ENCODE data around the gene TMEM8B.

DNA sequence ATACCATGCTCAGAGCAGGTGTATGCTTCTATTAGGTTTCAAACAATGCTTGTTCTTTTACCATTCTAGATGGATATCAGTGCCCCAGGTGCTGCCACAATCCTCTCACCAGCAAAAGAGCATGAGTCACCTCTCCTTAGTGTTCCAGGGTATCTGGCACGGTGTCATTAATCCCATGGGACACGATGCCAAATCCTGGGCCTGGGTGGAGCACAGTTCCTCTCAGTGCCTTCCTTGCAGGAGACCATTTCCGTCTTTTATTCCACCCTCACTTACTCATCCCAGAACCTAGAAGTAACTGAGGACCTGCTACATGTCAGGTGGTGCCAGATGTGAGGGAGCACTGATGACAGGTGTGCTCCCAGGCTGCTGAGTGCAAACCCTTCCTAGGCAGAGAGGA, 42.5 kb downstream of the TMEM8B start:
- TF ChIP-seq, protein P1, sequence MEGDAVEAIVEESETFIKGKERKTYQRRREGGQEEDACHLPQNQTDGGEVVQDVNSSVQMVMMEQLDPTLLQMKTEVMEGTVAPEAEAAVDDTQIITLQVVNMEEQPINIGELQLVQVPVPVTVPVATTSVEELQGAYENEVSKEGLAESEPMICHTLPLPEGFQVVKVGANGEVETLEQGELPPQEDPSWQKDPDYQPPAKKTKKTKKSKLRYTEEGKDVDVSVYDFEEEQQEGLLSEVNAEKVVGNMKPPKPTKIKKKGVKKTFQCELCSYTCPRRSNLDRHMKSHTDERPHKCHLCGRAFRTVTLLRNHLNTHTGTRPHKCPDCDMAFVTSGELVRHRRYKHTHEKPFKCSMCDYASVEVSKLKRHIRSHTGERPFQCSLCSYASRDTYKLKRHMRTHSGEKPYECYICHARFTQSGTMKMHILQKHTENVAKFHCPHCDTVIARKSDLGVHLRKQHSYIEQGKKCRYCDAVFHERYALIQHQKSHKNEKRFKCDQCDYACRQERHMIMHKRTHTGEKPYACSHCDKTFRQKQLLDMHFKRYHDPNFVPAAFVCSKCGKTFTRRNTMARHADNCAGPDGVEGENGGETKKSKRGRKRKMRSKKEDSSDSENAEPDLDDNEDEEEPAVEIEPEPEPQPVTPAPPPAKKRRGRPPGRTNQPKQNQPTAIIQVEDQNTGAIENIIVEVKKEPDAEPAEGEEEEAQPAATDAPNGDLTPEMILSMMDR (IDR thresholded peaks at IDR 0.05; ENCODE audit: low read length): no peak
- TF ChIP-seq EZH2 (IDR thresholded peaks at IDR 0.05; ENCODE audit: borderline replicate concordance, low read length): no peak
